Breast epithelium (tissue), 4 donors: ENCODE data around the gene LYST. TPM values are rescaled to one million over a fixed set of nuclear protein-coding genes. Genes with fewer than 3 reads are reported as not detected.

Experiments used
- DNase-seq, 2 donors: peaks; one replicate each; pipeline ENCODE4 v3.0.0-alpha.2; 2019; ENCODE audit warnings: low spot score in 2 of 2
- H3K27ac ChIP-seq, 2 donors: fragments of 200-600 bp; sonication (generic) in 1 of 2; one replicate each; pipeline ENCODE4 v1.5.1; 2016 to 2019; ENCODE audit warnings: mild to moderate bottlenecking in 1 of 2
- H3K27me3 ChIP-seq, 2 donors: fragments of 200-600 bp; sonication (generic) in 1 of 2; one replicate each; pipeline versions ENCODE4 v1.5.1 to v1.6.0; 2017 to 2019; ENCODE audit warnings: control low read depth in 1 of 2, mild to moderate bottlenecking in 1 of 2
- H3K36me3 ChIP-seq: fragments of 200-600 bp; one replicate; pipeline ENCODE4 v1.5.1; 2019
- H3K4me1 ChIP-seq, 2 donors: fragments of 200-600 bp; sonication (generic); one replicate each; pipeline ENCODE4 v1.5.1; 2016 to 2019; ENCODE audit warnings: control low read depth in 1 of 2
- H3K4me3 ChIP-seq, 3 donors: fragments of 200-600 bp; sonication (generic); 1 replicate in 2 of 3; 2 replicates in 1 of 3; pipeline ENCODE4 v1.5.1; 2016 to 2019; ENCODE audit warnings: mild to moderate bottlenecking in 3 of 3, moderate library complexity in 2 of 3
- H3K9me3 ChIP-seq, 2 donors: fragments of 200-600 bp; sonication (generic) in 1 of 2; one replicate each; pipeline ENCODE4 v1.5.1; 2016 to 2019; ENCODE audit warnings: control low read depth in 1 of 2
- CTCF ChIP-seq, 3 donors: fragments of 450-650 bp; IDR thresholded peaks; one replicate each; pipeline ENCODE4 v1.5.1; 2016 to 2017; ENCODE audit warnings: antibody characterized with exemption in 3 of 3, mild to moderate bottlenecking in 3 of 3, moderate library complexity in 3 of 3
- POLR2A ChIP-seq: fragments of 450-650 bp; IDR thresholded peaks from one replicate; pipeline ENCODE4 v1.6.1; 2016; ENCODE audit warnings: antibody characterized with exemption, mild to moderate bottlenecking, moderate library complexity
- POLR2AphosphoS5 ChIP-seq, 3 donors: sonication (generic); formaldehyde crosslinking; IDR thresholded peaks; one replicate each; pipeline ENCODE4 v1.6.1; 2017; ENCODE audit warnings: antibody characterized with exemption in 3 of 3
- intact Hi-C: fragments of 100-400 bp; cut with DNase I; formaldehyde crosslinking; loops from one replicate; pipeline ENCODE4 v1.15.1; 2023; ENCODE audit warnings: low total_unique reads
- total RNA-seq, 3 donors: library from RNA; depleted of rRNA; stranded (reverse); fragments of >200 nt; gene quantifications; one replicate each; pipeline ENCODE4 v1.1.0, GENCODE V29; 2016

The LYST gene
- total RNA-seq, 3 donors from 2014 or later = 63.3 to 78.3 (median 66.1) TPM

- H3K4me3 ChIP-seq = no peak overlapping the region
- no peak for TF ChIP-seq POLR2A
- TF ChIP-seq CTCF (IDR thresholded peaks at IDR 0.05) = no peak
- no peak for TF ChIP-seq POLR2AphosphoS5 (IDR thresholded peaks at IDR 0.05)
- no peaks in the 10 kb centered on the region for H3K36me3 ChIP-seq
- DNase-seq = no peak
- no peak overlapping the region for H3K27ac ChIP-seq
- H3K27me3 ChIP-seq = no peaks in the 10 kb centered on the region
- H3K4me1 ChIP-seq = no peaks in the 10 kb centered on the region
- intact Hi-C loops = no loop called here
- no peaks in the 10 kb centered on the region for H3K9me3 ChIP-seq
Observed at GRCh38 chr1:235614442-235614954, 252.2 kb downstream of the LYST start.

- Histone ChIP-seq H3K36me3 (no peaks in the 10 kb centered on the region), H3K9me3 (no peaks in the 10 kb centered on the region), H3K4me3 (no peak overlapping the region), H3K4me1 (no peaks in the 10 kb centered on the region), H3K27ac (no peak overlapping the region), H3K27me3 (no peaks in the 10 kb centered on the region)
- intact Hi-C loops = no loop called here
- TF ChIP-seq CTCF (IDR thresholded peaks at IDR 0.05) (no peak), POLR2AphosphoS5 (IDR thresholded peaks at IDR 0.05) (no peak), POLR2A (no peak)
- DNase-seq = no peak
Observed at GRCh38 chr1:235613602-235614001, 253.1 kb downstream of the LYST start.

GRCh38 chr1:235612761-235613160 is 253.9 kb downstream of the LYST start:
- no peak for DNase-seq
- TF ChIP-seq CTCF (IDR thresholded peaks at IDR 0.05) (no peak), POLR2AphosphoS5 (IDR thresholded peaks at IDR 0.05) (no peak), POLR2A (no peak)
- Histone ChIP-seq H3K27me3 (no peaks in the 10 kb centered on the region), H3K4me1 (no peaks in the 10 kb centered on the region), H3K27ac (no peak overlapping the region), H3K36me3 (no peaks in the 10 kb centered on the region), H3K4me3 (no peak overlapping the region), H3K9me3 (no peaks in the 10 kb centered on the region)
- intact Hi-C loops = no loop called here

Other genes starting within 250 kb of the LYST start
- 1 to 10 TPM in 1 of 3 donors, under 1 TPM in 1, not detected in 1; 0.15 to 2.9 TPM for gene GNG4, start 217.1 kb downstream of the LYST start, total RNA-seq
- 100 to 1,000 TPM in 2 of 3 donors, 10 to 100 TPM in 1; 60.3 to 288 (median 154) TPM for gene NID1, start 198.2 kb upstream of the LYST start, total RNA-seq